MM.1S (cell line): ENCODE results near the gene ITGA4.

Source experiments
- CTCF ChIP-seq: fragments of 300-600 bp; sonication (generic); IDR thresholded peaks from 2 replicates; pipeline ENCODE4 v1.5.1; 2016; ENCODE audit warnings: antibody characterized with exemption, low read length, mixed read lengths
- EZH2 ChIP-seq: fragments of 300-600 bp; sonication (generic); optimal IDR thresholded peaks from 2 replicates; pipeline ENCODE3; 2017; ENCODE audit warnings: low read depth, mild to moderate bottlenecking, antibody characterized with exemption, low read length, mixed read lengths
- EZH2phosphoT487 ChIP-seq: fragments of 300-600 bp; sonication (generic); IDR thresholded peaks from 2 replicates; pipeline ENCODE4 v1.6.1; 2018; ENCODE audit warnings: antibody characterized with exemption, low read length

GRCh38 chr2:181471226-181471625, 14.0 kb downstream of the ITGA4 start:
- TF ChIP-seq CTCF = no peak
- no peak for TF ChIP-seq EZH2
- TF ChIP-seq EZH2phosphoT487 = no peak
